Articular chondrocyte of knee joint (primary cell): ENCODE results near the gene SCMH1. TPM values are rescaled to one million over a fixed set of nuclear protein-coding genes. Genes with fewer than 3 reads are reported as not detected.

Experiments
- total RNA-seq: library from RNA; depleted of rRNA; stranded (reverse); fragments of >200 nt; gene quantifications from 2 replicates; pipeline ENCODE4 v1.2.3, GENCODE V29; 2012

Gene SCMH1
- 29.0 and 36.0 TPM in 2 replicates for total RNA-seq

DNA sequence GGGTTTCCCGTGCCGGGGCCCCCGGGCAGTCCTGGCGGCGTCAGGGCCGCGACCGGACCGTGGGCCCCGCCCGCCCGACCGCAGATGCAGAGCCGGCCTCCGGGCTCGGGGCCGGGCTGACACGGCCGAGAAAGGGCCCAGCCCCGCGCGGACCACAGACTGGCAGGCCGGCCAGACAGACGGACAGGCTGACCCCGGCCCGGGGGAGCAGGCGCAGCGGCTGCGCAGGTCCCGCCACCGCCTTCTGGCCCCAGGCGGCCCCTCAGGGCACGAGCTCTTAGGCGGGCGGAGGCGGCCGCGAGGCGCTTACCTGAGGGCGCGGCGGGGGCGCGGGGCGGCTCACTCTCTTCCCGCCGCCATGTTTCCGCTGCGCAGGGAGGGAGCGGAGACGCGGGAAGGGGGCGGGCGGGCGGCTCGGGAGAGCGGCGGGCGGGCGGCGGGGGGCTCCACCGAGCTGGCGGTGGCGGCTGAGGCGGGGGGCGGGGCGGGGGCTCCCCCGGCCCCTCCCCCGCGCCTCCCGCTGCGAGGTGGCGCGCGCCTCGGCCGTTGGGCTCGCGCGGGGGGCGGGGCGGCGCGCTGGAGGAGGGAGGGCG lies at the start of gene SCMH1:
TSS of gene SCMH1 (minus strand) at position 558 of the 593 bp plus-strand sequence. CDS start 56,173 bp downstream, outside the sequence.

DNA sequence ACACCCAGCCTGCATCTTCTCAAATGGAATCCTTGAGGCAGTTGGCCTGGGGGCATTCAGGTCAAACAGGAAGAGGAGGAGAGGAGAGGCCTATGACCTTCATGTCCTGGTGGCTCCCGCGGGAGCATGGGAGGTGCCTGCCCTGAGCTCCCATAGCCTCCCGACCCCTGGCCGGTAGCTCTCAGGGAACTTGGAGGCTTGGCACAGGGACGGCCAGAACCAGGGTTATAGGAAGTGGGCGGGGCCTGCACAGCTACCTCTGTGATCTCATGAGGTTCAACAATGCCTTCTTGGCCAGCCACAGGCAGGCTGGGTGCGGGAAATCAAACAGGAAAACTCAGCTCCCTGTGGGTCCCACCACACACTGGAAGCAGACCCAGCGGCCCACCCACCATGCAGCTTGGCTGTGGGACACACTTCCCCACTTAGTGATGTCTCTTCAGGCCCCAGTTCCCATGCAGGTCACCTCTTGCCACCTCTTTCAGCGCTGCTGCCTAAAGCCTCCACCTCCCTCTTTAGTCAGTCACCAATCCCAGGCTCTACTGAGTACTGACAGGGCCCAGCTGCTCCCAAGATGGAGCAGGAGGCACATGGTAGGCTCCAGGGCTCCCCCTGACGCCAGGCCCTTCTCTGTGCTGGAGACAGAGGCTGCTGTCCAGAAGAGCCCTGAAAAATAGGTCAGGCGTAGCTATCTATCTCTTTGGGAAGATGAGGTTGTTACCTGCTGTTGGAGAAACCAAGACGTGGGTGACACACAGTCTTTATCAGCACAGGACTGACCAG lies 220.4 kb downstream of the SCMH1 start, which contains the start of gene SLFNL1:
TSS of gene SLFNL1 (minus strand) at position 200 of the 783 bp plus-strand sequence. CDS start 1,065 bp downstream, outside the sequence.

GRCh38 chr1:40979241-40980067 lies 262.7 kb downstream of the SCMH1 start, which contains the start of gene CTPS1:
Gene CTPS1, plus strand, starts transcription at chr1:40979696. Its CDS starts 3,595 bp downstream, at chr1:40983291.

Other genes with a start within 250 kb of the SCMH1 start
- gene SLFNL1, start 220.6 kb downstream of the SCMH1 start, total RNA-seq = 0.43 and 0.65 TPM in 2 replicates
- 0.11 and 0.13 TPM in 2 replicates for gene FOXO6, start 119.1 kb upstream of the SCMH1 start, total RNA-seq
- gene EDN2, start 242.4 kb upstream of the SCMH1 start, total RNA-seq = not detected in 2 replicates